ENCODE data around the gene CARMIL3.

CARMIL3 gene

DNA sequence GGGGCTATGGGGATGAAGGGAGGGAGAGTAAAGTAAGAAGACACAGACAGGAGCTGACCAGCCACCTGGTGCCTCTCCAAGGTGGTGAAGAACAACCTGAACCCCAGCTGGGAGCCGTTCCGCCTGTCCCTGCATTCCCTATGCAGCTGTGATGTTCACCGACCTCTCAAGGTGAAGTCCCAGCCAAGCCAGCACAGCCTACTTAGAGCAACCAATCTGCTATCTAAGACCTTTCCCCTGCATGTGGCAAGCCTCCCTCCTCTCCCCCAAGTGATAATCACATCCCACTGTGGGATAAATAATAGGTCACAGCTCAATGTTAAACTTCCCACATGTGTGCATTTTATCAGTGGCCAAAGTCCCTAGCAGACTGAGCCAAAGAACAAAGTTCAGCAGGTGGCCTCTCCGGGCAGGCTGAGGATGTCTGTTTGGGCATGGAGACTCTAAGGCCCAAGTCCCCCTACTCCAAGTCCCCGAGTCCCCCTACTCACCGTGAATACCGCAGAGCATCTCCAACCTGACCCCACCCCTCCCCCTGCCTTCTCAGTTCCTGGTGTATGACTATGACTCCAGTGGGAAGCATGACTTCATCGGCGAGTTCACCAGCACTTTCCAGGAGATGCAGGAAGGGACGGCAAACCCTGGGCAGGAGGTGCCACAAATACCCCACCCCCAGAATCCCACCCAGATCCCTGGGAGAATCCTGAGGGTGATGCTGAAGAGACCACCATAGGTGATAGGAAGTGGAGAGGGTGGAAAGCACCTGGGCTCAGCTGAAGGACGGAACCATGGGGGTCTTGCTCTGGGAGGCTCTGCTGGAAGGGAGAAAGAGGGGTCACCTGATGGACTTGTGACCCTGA is 23.0 kb downstream of the CARMIL3 start:
- no peak for TF ChIP-seq CTCF (IDR thresholded peaks at IDR 0.05; ENCODE audit: borderline replicate concordance, control extremely low read depth, extremely low read depth, insufficient read depth, missing control alignments)
- in situ Hi-C loops (cut with MboI; ENCODE audit: low sequenced_read_pairs, unreplicated experiment), result no loop called here
- no peak for DNase-seq (ENCODE audit: low spot score)

DNA sequence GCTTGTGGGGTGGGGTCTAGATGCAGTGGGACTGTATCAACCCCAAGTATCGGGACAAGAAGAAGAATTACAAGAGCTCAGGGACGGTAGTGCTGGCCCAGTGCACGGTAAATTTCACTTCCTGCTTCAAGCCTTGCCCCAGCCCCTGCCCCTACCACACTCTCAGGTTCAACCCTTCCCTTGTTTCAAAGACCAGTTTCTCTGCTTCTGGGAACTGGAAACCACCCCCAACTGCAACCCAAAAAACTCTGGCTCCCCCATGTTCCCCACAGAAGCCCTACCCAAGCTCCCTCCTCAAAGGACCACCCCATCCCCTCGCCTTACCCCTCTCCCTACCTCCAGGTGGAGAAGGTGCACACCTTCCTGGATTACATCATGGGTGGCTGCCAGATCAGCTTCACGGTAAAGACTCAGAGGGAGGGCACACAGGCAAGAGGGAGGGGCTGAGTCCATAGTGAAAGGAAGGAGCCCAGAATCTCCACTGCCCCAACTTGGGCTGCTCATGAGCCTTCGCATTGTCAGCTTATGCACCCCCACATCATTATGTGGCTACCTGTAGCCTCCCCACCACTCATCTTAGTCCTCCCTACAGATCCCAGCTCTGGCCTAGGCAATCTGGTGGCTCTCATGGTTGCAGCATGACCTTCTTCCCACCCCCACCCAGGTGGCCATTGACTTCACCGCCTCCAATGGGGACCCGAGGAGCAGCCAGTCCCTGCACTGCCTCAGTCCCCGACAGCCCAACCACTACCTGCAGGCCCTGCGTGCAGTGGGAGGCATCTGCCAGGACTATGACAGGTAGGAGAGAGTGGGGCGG is 23.9 kb downstream of the CARMIL3 start:
- TF ChIP-seq CTCF (IDR thresholded peaks at IDR 0.05; ENCODE audit: borderline replicate concordance, control extremely low read depth, extremely low read depth, insufficient read depth, missing control alignments), result no peak
- peak; percentile 63 for DNase-seq (ENCODE audit: low spot score)
- in situ Hi-C loops (cut with MboI; ENCODE audit: low sequenced_read_pairs, unreplicated experiment), result no loop called here

DNA sequence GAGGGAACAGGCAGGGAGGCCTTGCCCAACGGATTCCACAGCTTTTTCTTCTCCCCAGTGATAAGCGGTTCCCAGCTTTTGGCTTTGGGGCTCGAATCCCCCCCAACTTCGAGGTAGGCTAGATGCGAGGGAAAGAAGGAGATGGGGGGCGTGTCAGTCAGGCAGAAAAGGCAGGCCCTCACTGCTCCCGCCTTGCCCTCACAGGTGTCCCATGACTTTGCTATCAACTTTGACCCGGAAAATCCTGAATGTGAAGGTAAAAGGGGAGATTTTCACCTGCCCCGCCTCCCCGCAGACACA is 24.4 kb downstream of the CARMIL3 start:
- DNase-seq (ENCODE audit: low spot score), result no peak
- TF ChIP-seq CTCF (IDR thresholded peaks at IDR 0.05; ENCODE audit: borderline replicate concordance, control extremely low read depth, extremely low read depth, insufficient read depth, missing control alignments), result no peak
- in situ Hi-C loops (cut with MboI; ENCODE audit: low sequenced_read_pairs, unreplicated experiment), result no loop called here

GRCh38 chr14:24077086-24077485 is 25.3 kb downstream of the CARMIL3 start:
- DNase-seq (ENCODE audit: low spot score), result no peak
- no peak for TF ChIP-seq CTCF (IDR thresholded peaks at IDR 0.05; ENCODE audit: borderline replicate concordance, control extremely low read depth, extremely low read depth, insufficient read depth, missing control alignments)
- in situ Hi-C loops (cut with MboI; ENCODE audit: low sequenced_read_pairs, unreplicated experiment), result no loop called here

DNA sequence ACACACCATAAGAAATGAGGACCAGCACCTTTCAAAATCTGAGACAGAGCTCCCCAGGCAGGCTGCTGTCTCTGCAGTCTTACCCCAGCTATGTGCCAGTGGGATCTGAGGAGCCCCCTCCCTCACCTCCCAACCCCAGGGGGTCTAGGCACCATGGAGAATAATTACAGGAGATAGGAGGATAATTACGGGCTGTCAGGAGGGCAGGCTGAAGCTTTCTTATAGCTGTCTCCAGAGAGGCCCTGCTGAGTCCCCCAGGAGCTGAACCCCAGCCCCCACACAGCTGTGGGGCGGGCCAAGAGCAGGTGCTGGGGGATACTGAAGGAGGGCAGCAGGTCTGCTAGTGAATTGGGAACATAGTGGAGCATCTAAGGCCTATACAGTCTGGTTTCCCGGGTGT is 26.3 kb downstream of the CARMIL3 start:
- DNase-seq (ENCODE audit: low spot score), result no peak
- no peak for TF ChIP-seq CTCF (IDR thresholded peaks at IDR 0.05; ENCODE audit: borderline replicate concordance, control extremely low read depth, extremely low read depth, insufficient read depth, missing control alignments)
- in situ Hi-C loops (cut with MboI; ENCODE audit: low sequenced_read_pairs, unreplicated experiment), result no loop called here

- DNase-seq (ENCODE audit: low spot score), result no peak
- TF ChIP-seq CTCF (IDR thresholded peaks at IDR 0.05; ENCODE audit: borderline replicate concordance, control extremely low read depth, extremely low read depth, insufficient read depth, missing control alignments), result no peak
- in situ Hi-C loops (cut with MboI; ENCODE audit: low sequenced_read_pairs, unreplicated experiment), result no loop called here
These were observed 27.8 kb downstream of the CARMIL3 start for GRCh38 chr14:24079491-24080141.

Data from GM13976 (cell line).